Daoy (cell line): ENCODE results near the gene CYTH4. TPM values are rescaled to one million over a fixed set of nuclear protein-coding genes. Genes with fewer than 3 reads are reported as not detected.

Experiments used
- DNase-seq: peaks from one replicate; pipeline ENCODE4 v3.0.0-alpha.2; 2015; ENCODE audit warnings: low read depth
- total RNA-seq: library from RNA; depleted of rRNA; stranded (reverse); fragments of >200 nt; shearing (Covaris generic); gene quantifications from 2 replicates; pipeline ENCODE4 v1.2.3, GENCODE V29; 2014

Gene CYTH4
- total RNA-seq, 1 experiment from 2014 or later = 1.7 TPM

GRCh38 chr22:37269936-37270678 lies 12.2 kb upstream of the CYTH4 start:
- DNase-seq = no peak

GRCh38 chr22:37270928-37271650 lies 11.2 kb upstream of the CYTH4 start:
- no peak for DNase-seq

GRCh38 chr22:37273126-37273845 lies 9.0 kb upstream of the CYTH4 start:
- peak; percentile 71 for DNase-seq

GRCh38 chr22:37273846-37274225 lies 8.5 kb upstream of the CYTH4 start:
- no peak for DNase-seq

GRCh38 chr22:37274380-37274862 lies 7.9 kb upstream of the CYTH4 start:
- no peak for DNase-seq

GRCh38 chr22:37275134-37275533 lies 7.2 kb upstream of the CYTH4 start:
- DNase-seq = no peak

- DNase-seq = no peak
Measured at GRCh38 chr22:37275622-37276021, 6.7 kb upstream of the CYTH4 start.

- DNase-seq = no peak
Measured at GRCh38 chr22:37276776-37277175, 5.5 kb upstream of the CYTH4 start.

GRCh38 chr22:37277384-37277783 lies 4.9 kb upstream of the CYTH4 start:
- DNase-seq = no peak

- DNase-seq = no peak
Measured at GRCh38 chr22:37278261-37278660, 4.0 kb upstream of the CYTH4 start.

GRCh38 chr22:37279331-37280181 lies 2.8 kb upstream of the CYTH4 start:
- DNase-seq = no peak

- DNase-seq = no peak
Measured at GRCh38 chr22:37280718-37281117, 1.6 kb upstream of the CYTH4 start.

- DNase-seq = no peak
Measured at GRCh38 chr22:37281195-37281594, 1.1 kb upstream of the CYTH4 start.

- DNase-seq = peak; percentile 51
Measured at GRCh38 chr22:37281646-37282384, 493 bp upstream of the CYTH4 start.

GRCh38 chr22:37283393-37283937 lies 1.2 kb downstream of the CYTH4 start:
- no peak for DNase-seq

- DNase-seq = no peak
Measured at GRCh38 chr22:37284126-37284804, 2.0 kb downstream of the CYTH4 start.

GRCh38 chr22:37284805-37285355 lies 2.6 kb downstream of the CYTH4 start:
- no peak for DNase-seq

- DNase-seq = no peak
Measured at GRCh38 chr22:37285937-37286336, 3.6 kb downstream of the CYTH4 start.

GRCh38 chr22:37287550-37287951 lies 5.2 kb downstream of the CYTH4 start:
- DNase-seq = no peak

GRCh38 chr22:37288521-37288920 lies 6.2 kb downstream of the CYTH4 start:
- DNase-seq = no peak
